Mucosa of descending colon (tissue), 3 donors: ENCODE results near the gene MAP7. TPM values are rescaled to one million over a fixed set of nuclear protein-coding genes. Genes with fewer than 3 reads are reported as not detected.

ENCODE experiments used
- ATAC-seq: fragments of 200-7000 bp; cut with Tn5 transposase; one replicate; pipeline ENCODE4 v1.9.1; 2020; ENCODE audit warnings: mild to moderate bottlenecking, moderate library complexity
- DNase-seq, 3 donors: peaks; one replicate each; pipeline ENCODE4 v3.0.0-alpha.2; 2020
- H3K36me3 ChIP-seq: fragments of 200-600 bp; one replicate; pipeline ENCODE4 v1.8.0; 2021; ENCODE audit warnings: low read depth, mild to moderate bottlenecking
- H3K4me1 ChIP-seq: fragments of 200-600 bp; one replicate; pipeline ENCODE4 v1.8.0; 2021; ENCODE audit warnings: low read depth, mild to moderate bottlenecking
- H3K4me3 ChIP-seq: fragments of 200-600 bp; one replicate; pipeline ENCODE4 v1.8.0; 2021; ENCODE audit warnings: mild to moderate bottlenecking
- H3K9me3 ChIP-seq: fragments of 200-600 bp; one replicate; pipeline ENCODE4 v1.8.0; 2021; ENCODE audit warnings: mild to moderate bottlenecking
- intact Hi-C, 2 donors: fragments of 100-400 bp; cut with DNase I in 1 of 2; cut with micrococcal nuclease in 1 of 2; formaldehyde crosslinking; loops; one replicate each; pipeline versions ENCODE4 v1.11.0 to v1.11.1; 2022; cut with DNase I, micrococcal nuclease
- total RNA-seq, 3 donors: library from RNA; stranded (reverse); fragmentation: NEBNext Ultra II Directional in 2 of 3; extraction: Animal tissue kit (Norgen Biotek cat#: 25700) in 2 of 3; gene quantifications; one replicate each; pipeline versions ENCODE4 v1.2.1 to v1.2.4, GENCODE V29; 2021 to 2023
- TF ChIP-seq, protein P1 (sequence below): fragments of 200-600 bp; IDR thresholded peaks from one replicate; pipeline ENCODE4 v1.8.0; 2022; ENCODE audit warnings: antibody characterized with exemption, mild to moderate bottlenecking
- donor health status: DM: no; HTN: no; CAD: no; lungs with moderate emphysema.
- donor health status: DM: no; HTN: no; CAD: no.
- donor health status: DM: no; HTN: yes; CAD: no.

Gene MAP7
- total RNA-seq, 3 donors from 2014 or later, result 28.4 to 80.5 (median 68.6) TPM

DNA sequence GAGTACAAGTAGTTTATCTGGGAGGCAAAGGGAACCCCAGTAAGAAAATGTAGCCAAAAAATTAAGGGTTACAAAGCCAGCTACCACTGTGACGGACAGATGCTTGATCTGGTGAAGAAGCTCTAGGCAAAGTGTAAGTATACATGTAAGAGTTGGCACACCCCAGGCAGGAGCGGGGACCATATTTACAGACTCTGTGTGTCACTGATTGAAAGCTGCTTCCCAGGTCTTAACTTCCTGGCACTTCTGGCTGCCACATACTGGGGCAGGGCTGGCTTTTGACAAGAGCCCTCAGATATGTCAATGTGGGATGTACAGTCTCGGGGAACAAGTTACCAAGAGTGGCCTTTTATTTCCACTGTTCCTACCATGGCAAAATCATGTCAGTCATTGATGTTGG is 212.6 kb downstream of the MAP7 start:
- DNase-seq, result no peak
- intact Hi-C loops, result no loop called here
- no peak overlapping the region for H3K4me3 ChIP-seq
- TF ChIP-seq, protein P1, sequence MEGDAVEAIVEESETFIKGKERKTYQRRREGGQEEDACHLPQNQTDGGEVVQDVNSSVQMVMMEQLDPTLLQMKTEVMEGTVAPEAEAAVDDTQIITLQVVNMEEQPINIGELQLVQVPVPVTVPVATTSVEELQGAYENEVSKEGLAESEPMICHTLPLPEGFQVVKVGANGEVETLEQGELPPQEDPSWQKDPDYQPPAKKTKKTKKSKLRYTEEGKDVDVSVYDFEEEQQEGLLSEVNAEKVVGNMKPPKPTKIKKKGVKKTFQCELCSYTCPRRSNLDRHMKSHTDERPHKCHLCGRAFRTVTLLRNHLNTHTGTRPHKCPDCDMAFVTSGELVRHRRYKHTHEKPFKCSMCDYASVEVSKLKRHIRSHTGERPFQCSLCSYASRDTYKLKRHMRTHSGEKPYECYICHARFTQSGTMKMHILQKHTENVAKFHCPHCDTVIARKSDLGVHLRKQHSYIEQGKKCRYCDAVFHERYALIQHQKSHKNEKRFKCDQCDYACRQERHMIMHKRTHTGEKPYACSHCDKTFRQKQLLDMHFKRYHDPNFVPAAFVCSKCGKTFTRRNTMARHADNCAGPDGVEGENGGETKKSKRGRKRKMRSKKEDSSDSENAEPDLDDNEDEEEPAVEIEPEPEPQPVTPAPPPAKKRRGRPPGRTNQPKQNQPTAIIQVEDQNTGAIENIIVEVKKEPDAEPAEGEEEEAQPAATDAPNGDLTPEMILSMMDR, result no peak
- H3K36me3 ChIP-seq, result no peaks in the 10 kb centered on the region
- H3K9me3 ChIP-seq, result no peaks in the 10 kb centered on the region
- ATAC-seq, result peak; percentile 17
- H3K4me1 ChIP-seq, result no peaks in the 10 kb centered on the region

DNA sequence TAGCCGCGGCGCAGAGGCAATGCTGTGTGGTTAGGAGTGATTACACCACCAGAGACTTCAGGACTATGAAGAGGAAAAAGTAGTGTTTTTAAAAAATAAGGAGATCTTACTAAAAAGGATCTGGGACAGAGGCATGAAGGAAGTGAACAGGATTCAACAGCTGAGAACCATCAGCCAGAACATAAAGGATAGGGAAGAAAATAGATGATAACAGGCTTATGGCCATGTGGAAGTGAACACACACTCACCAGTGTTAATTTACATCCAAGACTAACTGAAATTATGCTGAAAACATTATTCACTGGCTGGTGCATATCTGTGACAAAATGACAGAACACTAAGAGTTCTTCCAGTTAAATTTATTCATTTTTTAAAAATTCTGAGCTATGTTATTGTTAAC is 213.1 kb downstream of the MAP7 start:
- DNase-seq (no peak), ATAC-seq (no peak)
- H3K36me3 ChIP-seq, result no peaks in the 10 kb centered on the region
- TF ChIP-seq, protein P1, result no peak
- no peaks in the 10 kb centered on the region for H3K4me1 ChIP-seq
- no peak overlapping the region for H3K4me3 ChIP-seq
- H3K9me3 ChIP-seq, result no peaks in the 10 kb centered on the region
- intact Hi-C loops, result no loop called here

- H3K4me3 ChIP-seq, result no peak overlapping the region
- peak; percentile 10 for ATAC-seq
- TF ChIP-seq, protein P1, result no peak
- H3K9me3 ChIP-seq, result no peaks in the 10 kb centered on the region
- no peak for DNase-seq
- no peaks in the 10 kb centered on the region for H3K4me1 ChIP-seq
- intact Hi-C loops, result no loop called here
- no peaks in the 10 kb centered on the region for H3K36me3 ChIP-seq
Observed at GRCh38 chr6:136335736-136336363, 214.4 kb downstream of the MAP7 start.

DNA sequence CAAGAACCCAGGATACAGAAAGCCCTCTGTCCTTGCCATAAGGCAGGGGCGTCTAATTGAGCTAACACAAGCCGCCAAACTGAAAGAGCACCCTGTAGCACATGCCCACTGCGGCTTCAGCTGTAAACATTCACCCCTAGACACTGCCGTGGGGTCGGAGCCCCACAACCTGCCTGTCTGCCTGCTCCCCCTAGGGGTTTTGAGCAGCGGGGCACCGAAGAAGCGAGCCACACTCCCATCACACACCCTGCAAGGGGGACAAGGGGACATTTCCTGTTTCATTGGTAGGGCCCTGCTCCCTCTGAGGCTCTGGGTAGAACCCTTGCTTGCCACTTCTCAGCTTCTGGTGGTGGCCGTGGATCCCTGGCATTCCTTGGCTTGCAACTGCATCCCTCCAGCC is 215.4 kb downstream of the MAP7 start:
- H3K4me1 ChIP-seq, result no peaks in the 10 kb centered on the region
- TF ChIP-seq, protein P1, result no peak
- DNase-seq (no peak), ATAC-seq (peak; percentile 14)
- intact Hi-C loops, result no loop called here
- no peaks in the 10 kb centered on the region for H3K9me3 ChIP-seq
- H3K4me3 ChIP-seq, result no peak overlapping the region
- H3K36me3 ChIP-seq, result no peaks in the 10 kb centered on the region

DNA sequence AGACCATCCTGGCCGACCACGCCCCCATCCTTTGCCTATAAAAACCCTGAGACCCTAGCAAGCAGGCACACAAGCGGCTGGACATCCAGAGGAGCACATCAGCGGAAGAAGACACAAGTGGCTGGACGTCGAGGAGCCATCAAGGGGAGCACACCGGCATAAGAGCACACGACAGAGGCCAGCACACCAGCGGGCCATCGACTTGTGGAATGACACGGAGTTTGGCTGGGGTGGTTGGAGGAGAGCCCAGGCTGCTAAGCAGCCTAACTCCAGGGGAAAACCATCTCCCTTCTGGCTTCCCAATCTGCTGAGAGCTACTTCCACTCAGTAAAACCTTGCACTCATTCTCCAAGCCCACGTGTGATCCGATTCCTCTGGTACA is 215.8 kb downstream of the MAP7 start:
- H3K36me3 ChIP-seq, result no peaks in the 10 kb centered on the region
- no peak for ATAC-seq
- no peaks in the 10 kb centered on the region for H3K4me1 ChIP-seq
- TF ChIP-seq, protein P1, result no peak
- intact Hi-C loops, result no loop called here
- no peak for DNase-seq
- no peaks in the 10 kb centered on the region for H3K9me3 ChIP-seq
- H3K4me3 ChIP-seq, result no peak overlapping the region
